HK-2 (cell line): ENCODE data around the gene MAP3K8.
"Not testable (repeated sequence)": the region's sequence is repeated elsewhere in the genome, so short reads cannot be mapped to it uniquely, and the experiment has no call there.

Experiments
- DNase-seq: peaks from one replicate; pipeline ENCODE4 v3.0.0-alpha.2; 2018; ENCODE audit not compliant: unreplicated experiment

Gene MAP3K8

GRCh38 chr10:30447125-30447799, 13.3 kb downstream of the MAP3K8 start:
- no peak for DNase-seq

- DNase-seq, result no peak
Observed at GRCh38 chr10:30448092-30448491, 14.1 kb downstream of the MAP3K8 start.

- no peak for DNase-seq
Observed at GRCh38 chr10:30453764-30454527, 20.0 kb downstream of the MAP3K8 start.

GRCh38 chr10:30454744-30455510, 20.9 kb downstream of the MAP3K8 start:
- no peak for DNase-seq

- DNase-seq, result no peak
Observed at GRCh38 chr10:30455816-30456215, 21.8 kb downstream of the MAP3K8 start.

- no peak for DNase-seq
Observed at GRCh38 chr10:30456266-30456665, 22.3 kb downstream of the MAP3K8 start.

- DNase-seq, result no peak
Observed at GRCh38 chr10:30459283-30459682, 25.3 kb downstream of the MAP3K8 start.

GRCh38 chr10:30460121-30460520, 26.1 kb downstream of the MAP3K8 start:
- DNase-seq, result no peak

- DNase-seq, result no peak
Observed at GRCh38 chr10:30462513-30462912, 28.5 kb downstream of the MAP3K8 start.

- DNase-seq, result no peak
Observed at GRCh38 chr10:30463944-30464451, 30.0 kb downstream of the MAP3K8 start.

GRCh38 chr10:30464675-30465074, 30.7 kb downstream of the MAP3K8 start:
- no peak for DNase-seq

- no peak for DNase-seq
Observed at GRCh38 chr10:30466445-30466844, 32.5 kb downstream of the MAP3K8 start.

- DNase-seq, result no peak
Observed at GRCh38 chr10:30467651-30468338, 33.8 kb downstream of the MAP3K8 start.

- no peak for DNase-seq
Observed at GRCh38 chr10:30472414-30473155, 38.6 kb downstream of the MAP3K8 start.

GRCh38 chr10:30475515-30475914, 41.5 kb downstream of the MAP3K8 start:
- DNase-seq, result not testable (repeated sequence)

- no peak for DNase-seq
Observed at GRCh38 chr10:30476511-30477155, 42.6 kb downstream of the MAP3K8 start.

- DNase-seq, result not testable (repeated sequence)
Observed at GRCh38 chr10:30479513-30479912, 45.5 kb downstream of the MAP3K8 start.

- DNase-seq, result no peak
Observed at GRCh38 chr10:30481603-30482002, 47.6 kb downstream of the MAP3K8 start.

GRCh38 chr10:30488316-30488715, 54.3 kb downstream of the MAP3K8 start:
- DNase-seq, result no peak

- DNase-seq, result no peak
Observed at GRCh38 chr10:30489346-30489745, 55.4 kb downstream of the MAP3K8 start.
